Uterus (tissue), 4 donors: ENCODE data around the gene GSAP. TPM values are rescaled to one million over a fixed set of nuclear protein-coding genes. Genes with fewer than 3 reads are reported as not detected.

Experiments
- DNase-seq, 2 donors: peaks; one replicate each; pipeline ENCODE4 v3.0.0-alpha.2; 2019 to 2020
- H3K27ac ChIP-seq, 2 donors: fragments of 200-600 bp; sonication (generic); 1 replicate in 1 of 2; 2 replicates in 1 of 2; pipeline ENCODE4 v1.5.1; 2016 to 2018
- H3K27me3 ChIP-seq, 2 donors: fragments of 200-600 bp; sonication (generic); one replicate each; pipeline ENCODE4 v1.5.1; 2018 to 2019; ENCODE audit warnings: control low read depth in 1 of 2
- H3K36me3 ChIP-seq, 2 donors: fragments of 200-600 bp; sonication (generic); one replicate each; pipeline ENCODE4 v1.5.1; 2019; ENCODE audit warnings: control low read depth in 1 of 2
- H3K4me1 ChIP-seq, 2 donors: fragments of 200-600 bp; sonication (generic); one replicate each; pipeline ENCODE4 v1.5.1; 2018 to 2019; ENCODE audit warnings: control low read depth in 1 of 2
- H3K4me3 ChIP-seq, 2 donors: fragments of 200-600 bp; sonication (generic); 1 replicate in 1 of 2; 2 replicates in 1 of 2; pipeline ENCODE4 v1.5.1; 2018 to 2019; ENCODE audit warnings: mild to moderate bottlenecking in 1 of 2
- H3K9me3 ChIP-seq, 2 donors: fragments of 200-600 bp; sonication (generic); one replicate each; pipeline ENCODE4 v1.5.1; 2019; ENCODE audit warnings: control low read depth in 1 of 2
- CTCF ChIP-seq, 4 experiments: fragments of 200-600 bp in 2 of 4; fragments of 450-650 bp in 2 of 4; sonication (generic) in 2 of 4; IDR thresholded peaks; one replicate each; pipeline ENCODE4 v1.5.1; 2016 to 2019; ENCODE audit warnings: antibody characterized with exemption in 4 of 4, mild to moderate bottlenecking in 2 of 4, moderate library complexity in 1 of 4
- POLR2A ChIP-seq, 2 donors: fragments of 450-650 bp; IDR thresholded peaks; one replicate each; pipeline ENCODE4 v1.6.1; 2016; ENCODE audit warnings: antibody characterized with exemption in 2 of 2, mild to moderate bottlenecking in 1 of 2, moderate library complexity in 1 of 2
- intact Hi-C: fragments of 100-400 bp; cut with DNase I; formaldehyde crosslinking; loops from one replicate; pipeline ENCODE4 v1.15.1; 2023; ENCODE audit warnings: low total_unique reads
- total RNA-seq, 4 donors: library from RNA; depleted of rRNA in 3 of 4; stranded (reverse); fragments of >200 nt in 3 of 4; gene quantifications; one replicate each; pipeline versions ENCODE4 v1.1.0 to v1.2.4, GENCODE V29; 2014 to 2023
- donor health status: DM: yes; HTN: yes; CAD: no.

Gene GSAP
- total RNA-seq, 4 donors from 2014 or later, result 3.6 to 24.1 (median 13.1) TPM

DNA sequence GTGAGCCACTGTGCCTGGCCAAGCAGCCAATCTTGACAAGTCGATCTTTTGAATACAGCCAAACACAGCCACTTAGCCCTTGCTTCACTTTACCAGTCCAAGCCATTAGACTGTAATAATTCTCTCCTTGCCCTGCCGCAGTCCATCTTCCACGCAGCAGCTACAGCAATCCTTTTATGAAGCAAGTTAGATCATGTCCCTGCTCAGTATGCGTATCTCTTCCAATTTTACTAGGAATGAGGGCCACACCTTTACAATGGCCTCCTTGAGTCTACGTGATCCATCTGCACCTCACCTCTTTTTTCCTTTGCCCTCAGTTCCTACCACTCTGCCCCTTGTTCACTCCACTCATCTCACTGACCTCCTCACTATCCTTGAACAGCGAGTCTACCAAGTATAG is 22.2 kb downstream of the GSAP start:
- no peak for DNase-seq
- H3K27ac ChIP-seq, result no peak overlapping the region
- H3K27me3 ChIP-seq, result no peaks in the 10 kb centered on the region
- no peaks in the 10 kb centered on the region for H3K9me3 ChIP-seq
- H3K4me1 ChIP-seq, result no peaks in the 10 kb centered on the region
- no peaks in the 10 kb centered on the region for H3K36me3 ChIP-seq
- no peak overlapping the region for H3K4me3 ChIP-seq
- intact Hi-C loops, result no loop called here
- no peak for TF ChIP-seq CTCF (IDR thresholded peaks at IDR 0.05)
- no peak for TF ChIP-seq POLR2A (IDR thresholded peaks at IDR 0.05)

- TF ChIP-seq POLR2A (IDR thresholded peaks at IDR 0.05) (no peak), CTCF (IDR thresholded peaks at IDR 0.05) (no peak)
- DNase-seq, result no peak
- Histone ChIP-seq H3K4me3 (no peak overlapping the region), H3K4me1 (no peaks in the 10 kb centered on the region), H3K36me3 (no peaks in the 10 kb centered on the region), H3K27me3 (no peaks in the 10 kb centered on the region), H3K9me3 (no peaks in the 10 kb centered on the region), H3K27ac (no peak overlapping the region)
- intact Hi-C loops, result no loop called here
Observed at GRCh38 chr7:77393261-77393660, 22.9 kb downstream of the GSAP start.

- Histone ChIP-seq H3K27ac (no peak overlapping the region), H3K4me1 (no peaks in the 10 kb centered on the region), H3K36me3 (no peaks in the 10 kb centered on the region), H3K9me3 (no peaks in the 10 kb centered on the region), H3K4me3 (no peak overlapping the region), H3K27me3 (no peaks in the 10 kb centered on the region)
- intact Hi-C loops, result no loop called here
- no peak for DNase-seq
- TF ChIP-seq POLR2A (IDR thresholded peaks at IDR 0.05) (no peak), CTCF (IDR thresholded peaks at IDR 0.05) (no peak)
Observed at GRCh38 chr7:77391230-77391629, 24.9 kb downstream of the GSAP start.

DNA sequence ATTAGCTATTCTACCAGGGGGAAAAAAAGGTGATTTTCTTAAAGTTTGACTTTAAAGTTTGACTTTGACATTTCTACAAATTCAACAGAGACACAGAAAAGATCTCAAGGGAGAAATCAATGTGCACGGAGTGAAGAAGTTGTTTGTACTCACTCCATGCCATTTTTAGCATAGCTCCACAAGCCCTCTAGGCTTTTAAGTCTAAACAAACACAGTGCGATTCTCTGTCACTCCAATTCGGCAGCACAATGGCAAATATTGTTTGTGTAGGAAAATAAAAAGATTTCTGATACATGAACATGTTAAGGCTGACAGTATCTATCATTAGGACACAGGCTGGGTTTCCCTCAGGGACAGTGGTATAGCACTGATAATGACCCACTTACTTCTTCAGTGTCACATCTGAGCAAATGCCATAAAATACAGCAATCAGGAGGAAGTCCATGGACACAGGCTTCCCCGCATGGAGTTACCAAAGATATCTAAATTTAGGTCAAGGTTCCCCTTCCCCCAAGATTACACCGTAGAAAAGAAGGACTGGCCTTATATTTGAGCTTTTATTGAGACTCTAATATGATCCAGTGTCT is 28.0 kb downstream of the GSAP start:
- H3K9me3 ChIP-seq, result no peaks in the 10 kb centered on the region
- no peaks in the 10 kb centered on the region for H3K27me3 ChIP-seq
- H3K27ac ChIP-seq, result no peak overlapping the region
- intact Hi-C loops, result no loop called here
- H3K4me1 ChIP-seq, result no peaks in the 10 kb centered on the region
- DNase-seq, result no peak
- TF ChIP-seq POLR2A (IDR thresholded peaks at IDR 0.05) (no peak), CTCF (IDR thresholded peaks at IDR 0.05) (no peak)
- no peaks in the 10 kb centered on the region for H3K36me3 ChIP-seq
- no peak overlapping the region for H3K4me3 ChIP-seq

- Histone ChIP-seq H3K27me3 (no peaks in the 10 kb centered on the region), H3K4me1 (no peaks in the 10 kb centered on the region), H3K27ac (no peak overlapping the region), H3K4me3 (no peak overlapping the region), H3K9me3 (no peaks in the 10 kb centered on the region), H3K36me3 (no peaks in the 10 kb centered on the region)
- intact Hi-C loops, result no loop called here
- no peak for TF ChIP-seq POLR2A (IDR thresholded peaks at IDR 0.05)
- DNase-seq, result no peak
Observed at GRCh38 chr7:77386165-77386822, 29.9 kb downstream of the GSAP start.
